Stimulated activated CD4-positive, alpha-beta T cell treated with anti-CD3 and anti-CD28 coated beads, TNF-alpha, amount 100 ng/mL, for 48 hours (primary cell): Measurements from ENCODE around the gene SAPCD1.

Experiments
- DNase-seq, 3 donors: peaks; one replicate each; pipeline ENCODE4 v3.0.0-alpha.2; 2020; ENCODE audit warnings: low read depth in 3 of 3

Gene SAPCD1

GRCh38 chr6:31729515-31729978 lies 32.9 kb upstream of the SAPCD1 start:
- DNase-seq, result peak in 2 of 3 donors; percentile 55 to 78

DNA sequence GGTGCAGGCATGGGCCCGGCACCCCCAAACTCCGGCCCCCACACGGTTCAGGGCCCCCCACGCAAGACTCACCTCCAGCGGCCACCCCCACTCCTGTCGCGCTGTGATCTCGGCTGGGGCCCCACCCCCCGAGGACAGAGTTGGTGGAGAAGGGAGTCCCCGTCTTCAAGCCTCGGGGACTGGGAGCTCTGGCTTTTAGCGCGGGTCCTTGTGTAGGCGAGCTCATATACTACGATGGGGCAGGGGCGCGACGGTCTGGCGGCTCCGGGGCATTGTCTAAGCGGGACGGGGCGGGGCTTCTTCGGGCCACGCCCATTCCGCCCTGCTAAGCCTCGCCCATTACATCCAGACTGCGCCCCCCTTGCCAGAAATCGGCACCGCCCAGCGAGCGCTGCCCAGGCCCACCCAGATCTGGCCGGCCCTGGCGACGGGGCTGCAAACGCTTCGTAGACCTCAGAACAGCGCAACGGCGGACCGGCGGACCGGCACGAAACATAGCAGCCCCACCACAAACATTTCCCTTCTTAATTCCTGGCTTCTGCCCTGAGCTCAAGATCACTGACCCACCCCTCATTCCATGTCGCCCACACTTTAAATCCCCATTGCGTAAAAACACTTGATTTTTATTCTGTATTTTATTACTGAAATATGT lies 32.4 kb upstream of the SAPCD1 start:
- DNase-seq, result peak in 1 of 3 donors; percentile 53

DNA sequence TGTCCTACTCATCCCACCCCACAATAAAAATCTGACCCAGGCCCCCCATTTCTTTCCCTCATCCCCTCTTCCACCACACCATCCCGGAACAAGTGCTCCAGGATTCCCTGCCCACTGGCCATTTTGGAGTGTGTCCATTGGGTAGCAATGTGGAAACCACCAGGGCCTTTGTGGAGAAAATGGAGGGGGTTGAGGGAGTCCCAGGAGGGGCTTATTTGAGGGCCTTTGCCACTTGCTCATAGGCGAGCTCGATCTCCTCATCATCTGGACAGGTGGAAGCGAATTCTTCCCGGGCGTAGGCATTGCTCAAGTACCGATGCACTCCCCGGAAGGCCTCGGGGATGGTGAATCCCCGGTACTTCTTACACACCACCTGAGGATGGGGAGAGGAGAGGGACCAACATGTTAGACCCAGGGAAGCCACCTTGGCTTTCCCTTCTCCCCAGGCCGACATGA lies 31.8 kb upstream of the SAPCD1 start:
- DNase-seq, result no peak

GRCh38 chr6:31732029-31732428 lies 30.4 kb upstream of the SAPCD1 start:
- DNase-seq, result no peak

DNA sequence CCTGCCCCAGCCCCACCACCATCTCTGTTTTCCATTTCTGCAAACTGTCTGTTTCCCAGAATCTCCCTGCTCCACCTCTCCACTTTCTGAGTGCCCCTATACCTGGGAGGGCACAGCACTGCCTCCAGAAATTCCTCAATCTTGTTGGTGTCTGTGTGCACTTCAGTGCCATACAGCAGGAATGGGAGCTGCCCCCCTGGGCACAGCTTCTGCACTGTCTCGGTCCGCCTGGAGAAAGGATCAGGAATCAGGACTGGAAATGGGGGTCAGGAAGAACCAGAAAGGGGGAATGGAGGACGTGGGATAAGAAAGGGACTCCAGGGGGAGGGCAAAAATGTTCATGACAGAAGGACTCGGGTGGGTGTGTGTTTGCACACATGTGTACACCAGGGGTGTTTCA lies 28.7 kb upstream of the SAPCD1 start:
- no peak for DNase-seq

DNA sequence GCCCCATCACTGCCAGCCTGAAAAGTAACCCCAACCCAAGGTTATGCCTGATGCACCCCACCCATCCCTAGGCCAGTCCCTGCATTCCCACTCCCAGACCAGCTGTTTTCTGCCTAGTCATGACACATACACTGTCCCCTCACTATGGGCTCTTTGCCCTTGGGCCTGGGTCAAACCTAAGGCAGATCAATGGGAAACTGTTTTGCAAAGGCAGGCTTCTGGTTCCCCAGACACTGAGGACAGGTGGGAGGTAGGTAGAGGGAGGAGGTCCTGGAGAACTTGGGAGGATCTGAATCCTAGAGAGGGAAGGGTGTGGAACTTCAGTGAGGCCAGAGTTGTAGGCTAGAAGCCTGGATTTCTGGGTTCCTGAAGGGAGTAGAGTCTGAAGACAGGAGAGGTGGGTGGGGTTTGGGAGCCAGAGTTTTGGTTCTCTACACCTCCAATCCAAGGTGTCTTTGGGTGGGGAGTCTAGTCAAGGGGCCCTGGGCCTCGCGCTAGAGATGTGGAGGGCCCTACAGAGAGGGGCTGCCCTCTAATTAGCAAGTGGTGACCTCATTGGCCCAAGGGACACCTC lies 28.1 kb upstream of the SAPCD1 start:
- DNase-seq, result no peak

GRCh38 chr6:31734821-31735406 lies 27.5 kb upstream of the SAPCD1 start:
- peak in 1 of 3 donors; percentile 48 for DNase-seq

DNA sequence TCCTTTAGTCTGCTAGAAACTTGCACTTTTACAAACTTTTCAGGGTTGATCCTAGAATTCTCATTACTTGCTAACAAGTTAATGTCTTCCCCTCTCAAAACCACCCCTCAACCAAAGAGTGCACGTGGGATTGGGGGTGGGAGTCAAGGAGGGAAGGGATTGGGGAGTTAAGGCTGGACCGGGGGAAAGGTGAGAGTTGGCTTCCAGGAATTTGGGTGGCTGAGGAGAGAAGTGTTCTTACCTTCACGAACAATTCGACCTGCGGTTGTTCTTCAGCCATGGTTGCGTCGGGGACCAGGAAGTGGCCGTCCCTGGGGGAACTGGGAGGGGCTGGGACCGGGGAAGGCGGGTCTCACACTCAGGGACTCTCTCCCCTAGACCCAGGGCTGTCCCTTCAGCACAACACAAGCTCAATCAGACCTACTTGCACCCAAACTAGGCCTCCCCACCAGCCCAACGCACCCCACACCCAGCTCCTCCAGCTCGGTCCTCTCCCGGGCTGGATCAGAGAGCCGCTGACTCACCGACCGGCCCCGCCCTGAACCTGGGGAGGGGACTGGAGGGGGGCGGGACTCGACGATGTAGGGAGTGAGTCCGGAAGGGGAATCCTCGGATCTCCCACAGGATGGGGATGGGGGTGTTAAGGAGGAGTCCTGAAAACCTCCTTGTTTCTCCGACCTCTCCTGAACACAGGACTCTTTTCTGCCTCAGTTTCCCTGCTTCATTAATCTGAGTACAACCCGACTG lies 26.3 kb upstream of the SAPCD1 start, which contains the start of gene CLIC1:
TSS of gene CLIC1 (minus strand) at position 510 of the 747 bp plus-strand sequence. CDS start at position 280, 230 bp downstream.
- DNase-seq, result peak; percentile 64 to 81 (median 72)

- no peak for DNase-seq
Observed at GRCh38 chr6:31736768-31737314, 25.6 kb upstream of the SAPCD1 start.

GRCh38 chr6:31737315-31737990 lies 25.0 kb upstream of the SAPCD1 start:
- DNase-seq, result no peak

- peak in 1 of 3 donors; percentile 47 for DNase-seq
Observed at GRCh38 chr6:31737991-31738979, 24.2 kb upstream of the SAPCD1 start.

GRCh38 chr6:31739639-31740396 lies 22.6 kb upstream of the SAPCD1 start, which contains the start of gene MSH5:
Gene MSH5, plus strand, starts transcription at chr6:31740005. Its CDS starts 462 bp downstream, at chr6:31740467.
- DNase-seq, result peak; percentile 92 to 97 (median 94)

GRCh38 chr6:31740397-31741223 lies 21.8 kb upstream of the SAPCD1 start:
- DNase-seq, result no peak

DNA sequence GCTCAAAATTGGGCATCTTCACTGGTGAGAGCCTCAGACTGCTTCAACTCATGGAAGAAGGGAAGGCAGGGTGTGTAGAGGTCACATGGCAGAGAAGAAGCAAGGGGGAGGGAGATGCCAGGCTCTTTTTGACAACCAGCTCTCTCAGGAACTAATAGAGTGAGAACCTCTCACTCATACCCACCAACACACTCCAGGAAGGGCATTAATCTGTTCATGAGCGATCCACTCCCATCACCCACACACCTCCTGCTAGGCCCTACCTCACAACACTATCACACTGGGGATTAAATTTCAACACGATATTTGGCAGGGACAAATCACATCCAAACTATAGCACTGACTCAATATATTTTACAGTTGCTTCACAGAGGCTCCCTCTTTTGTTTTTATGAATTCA lies 20.6 kb upstream of the SAPCD1 start:
- DNase-seq, result no peak

GRCh38 chr6:31742894-31743293 lies 19.6 kb upstream of the SAPCD1 start:
- no peak for DNase-seq

- DNase-seq, result no peak
Observed at GRCh38 chr6:31744422-31744821, 18.0 kb upstream of the SAPCD1 start.

DNA sequence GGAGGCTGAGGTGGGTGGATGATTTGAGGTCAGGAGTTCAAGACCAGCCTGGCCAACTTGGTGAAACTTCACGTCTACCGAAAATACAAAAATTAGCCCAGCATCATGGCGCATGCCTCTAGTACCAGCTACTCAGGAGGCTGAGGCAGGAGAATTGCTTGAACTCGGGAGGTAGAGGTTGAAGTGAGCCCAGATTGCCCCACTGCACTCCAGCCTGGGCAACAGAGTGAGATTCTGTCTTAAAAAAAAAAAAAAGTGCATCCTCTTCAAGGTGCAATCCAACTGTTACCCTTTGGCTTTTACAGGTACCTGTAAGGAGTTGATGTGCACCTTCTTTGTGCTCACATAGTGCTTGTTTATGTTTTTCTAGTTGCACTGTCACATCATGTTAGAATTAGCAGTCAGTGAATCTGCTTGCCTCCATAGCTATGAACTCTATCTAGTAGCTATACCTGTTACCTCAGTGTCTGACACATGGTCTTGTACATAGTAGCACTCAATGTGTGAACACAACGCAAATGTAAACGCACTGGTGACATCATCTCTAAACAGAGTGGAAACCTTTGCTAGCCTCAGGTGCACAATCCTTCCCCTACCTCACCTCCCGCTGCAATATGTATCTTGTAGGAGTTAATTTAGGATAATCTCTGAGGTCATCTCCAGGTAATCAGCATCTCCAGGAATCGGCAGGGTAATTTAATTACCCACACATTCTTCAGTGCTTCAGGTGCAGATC lies 13.0 kb upstream of the SAPCD1 start:
- no peak for DNase-seq
